Measurements from ENCODE around the gene SERPINH1. TPM values are rescaled to one million over a fixed set of nuclear protein-coding genes. Genes with fewer than 3 reads are reported as not detected.

SERPINH1 gene
- total RNA-seq, 1 donor from 2014 or later, result 191 TPM

DNA sequence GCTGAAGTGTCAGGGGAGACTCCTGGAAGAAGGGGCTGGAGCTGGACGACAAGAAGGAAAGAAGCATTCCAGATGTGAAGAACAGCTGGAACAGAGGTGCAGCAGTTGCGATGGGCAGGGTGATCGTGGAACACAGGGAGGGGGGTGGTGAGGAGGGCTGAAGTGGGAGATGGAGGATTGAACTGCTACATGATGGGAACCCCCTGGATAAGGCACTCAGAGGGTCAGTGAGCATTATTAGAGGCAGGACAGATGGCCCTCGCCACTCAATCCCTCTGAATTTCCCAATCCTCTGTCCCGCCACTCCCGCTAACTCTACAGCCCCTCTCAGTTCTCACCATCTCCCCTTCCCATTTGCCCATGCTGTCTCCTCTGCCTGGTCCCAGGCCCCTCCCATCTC is 14.0 kb downstream of the SERPINH1 start:
- Mint-ChIP-seq H3K36me3 (ENCODE audit: low read depth) (peaks cover 5% of the 10 kb centered on the region), H3K4me3 (no peak overlapping the region), H3K4me1 (peaks cover 23% of the 10 kb centered on the region), H3K9me3 (no peaks in the 10 kb centered on the region), H3K27me3 (ENCODE audit: low read depth) (peaks cover 3% of the 10 kb centered on the region), H3K27ac (ENCODE audit: unreplicated experiment) (no peak overlapping the region)
- TF ChIP-seq, protein P1, sequence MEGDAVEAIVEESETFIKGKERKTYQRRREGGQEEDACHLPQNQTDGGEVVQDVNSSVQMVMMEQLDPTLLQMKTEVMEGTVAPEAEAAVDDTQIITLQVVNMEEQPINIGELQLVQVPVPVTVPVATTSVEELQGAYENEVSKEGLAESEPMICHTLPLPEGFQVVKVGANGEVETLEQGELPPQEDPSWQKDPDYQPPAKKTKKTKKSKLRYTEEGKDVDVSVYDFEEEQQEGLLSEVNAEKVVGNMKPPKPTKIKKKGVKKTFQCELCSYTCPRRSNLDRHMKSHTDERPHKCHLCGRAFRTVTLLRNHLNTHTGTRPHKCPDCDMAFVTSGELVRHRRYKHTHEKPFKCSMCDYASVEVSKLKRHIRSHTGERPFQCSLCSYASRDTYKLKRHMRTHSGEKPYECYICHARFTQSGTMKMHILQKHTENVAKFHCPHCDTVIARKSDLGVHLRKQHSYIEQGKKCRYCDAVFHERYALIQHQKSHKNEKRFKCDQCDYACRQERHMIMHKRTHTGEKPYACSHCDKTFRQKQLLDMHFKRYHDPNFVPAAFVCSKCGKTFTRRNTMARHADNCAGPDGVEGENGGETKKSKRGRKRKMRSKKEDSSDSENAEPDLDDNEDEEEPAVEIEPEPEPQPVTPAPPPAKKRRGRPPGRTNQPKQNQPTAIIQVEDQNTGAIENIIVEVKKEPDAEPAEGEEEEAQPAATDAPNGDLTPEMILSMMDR (conservative IDR thresholded peaks at IDR 0.05), result no peak
- no peak for DNase-seq (ENCODE audit: low read depth, low spot score)

DNA sequence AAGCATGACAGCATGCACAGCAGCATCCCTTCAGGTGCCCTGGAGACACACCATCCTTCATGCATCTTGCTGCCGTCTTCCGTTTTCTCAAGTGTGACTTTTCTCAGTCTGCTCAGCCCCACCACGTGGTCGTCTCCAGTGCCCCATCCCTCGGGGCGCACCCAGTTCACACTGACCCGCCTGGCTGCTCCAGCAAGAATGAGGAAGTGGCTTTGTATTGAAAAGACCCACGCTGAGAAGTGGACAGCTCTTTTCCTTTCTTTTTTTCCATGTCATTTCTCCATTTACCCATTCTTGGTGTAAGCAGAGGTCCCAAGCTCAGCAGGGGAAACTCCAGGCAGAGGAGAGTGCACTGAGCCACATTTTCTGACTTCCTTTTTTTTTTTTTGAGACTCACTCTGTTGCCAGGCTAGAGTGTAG is 14.5 kb downstream of the SERPINH1 start:
- TF ChIP-seq, protein P1 (conservative IDR thresholded peaks at IDR 0.05), result no peak
- no peak for DNase-seq (ENCODE audit: low read depth, low spot score)
- peaks cover 23% of the 10 kb centered on the region for H3K4me1 Mint-ChIP-seq
- H3K27ac Mint-ChIP-seq (ENCODE audit: unreplicated experiment), result no peak overlapping the region
- no peaks in the 10 kb centered on the region for H3K9me3 Mint-ChIP-seq
- no peak overlapping the region for H3K4me3 Mint-ChIP-seq
- H3K36me3 Mint-ChIP-seq (ENCODE audit: low read depth), result peaks cover 5% of the 10 kb centered on the region
- peaks cover 3% of the 10 kb centered on the region for H3K27me3 Mint-ChIP-seq (ENCODE audit: low read depth)

DNA sequence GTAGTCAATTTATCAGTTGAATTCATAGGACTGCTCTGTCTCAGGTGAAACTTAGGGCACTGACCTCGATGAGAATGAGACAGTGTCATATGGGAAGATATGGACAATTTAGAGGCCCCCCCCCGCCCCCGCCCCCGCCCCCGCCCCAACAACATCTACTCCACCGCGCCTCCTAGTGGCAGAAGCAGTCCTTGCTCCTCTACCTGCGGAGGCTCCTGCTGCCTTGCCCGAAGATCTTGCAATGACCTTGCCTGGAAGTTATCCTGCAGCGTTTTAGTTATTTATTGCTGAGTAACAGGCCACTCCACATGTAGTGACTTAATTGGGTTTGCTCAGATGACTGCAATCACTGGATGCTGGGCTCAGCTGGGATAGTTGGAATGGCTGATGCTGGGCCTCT is 15.2 kb downstream of the SERPINH1 start:
- Mint-ChIP-seq H3K4me1 (peaks cover 23% of the 10 kb centered on the region), H3K4me3 (peak overlapping the region; percentile 47), H3K9me3 (no peaks in the 10 kb centered on the region), H3K36me3 (ENCODE audit: low read depth) (peaks cover 5% of the 10 kb centered on the region), H3K27me3 (ENCODE audit: low read depth) (peaks cover 3% of the 10 kb centered on the region), H3K27ac (ENCODE audit: unreplicated experiment) (no peak overlapping the region)
- DNase-seq (ENCODE audit: low read depth, low spot score), result peak; percentile 52
- TF ChIP-seq, protein P1 (conservative IDR thresholded peaks at IDR 0.05), result peak; percentile 64

DNA sequence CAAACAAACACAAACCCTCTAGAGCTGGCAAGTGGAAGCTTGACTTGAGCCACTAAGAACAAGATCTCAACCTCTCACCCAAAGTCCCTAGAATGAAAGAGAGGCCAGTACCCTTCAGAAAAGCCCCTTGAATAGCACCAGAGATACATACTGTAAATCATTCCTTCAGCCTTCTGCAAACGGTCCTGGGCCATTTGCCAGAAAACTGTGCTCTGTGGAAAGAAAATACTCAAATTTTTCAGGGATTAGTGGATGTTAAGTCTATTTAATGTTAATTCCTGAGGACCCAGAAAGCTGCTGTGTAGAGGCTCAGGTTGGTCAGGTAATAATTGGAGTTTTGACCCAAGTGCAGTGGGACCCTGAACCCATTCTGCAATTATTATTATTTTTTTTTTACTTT is 16.9 kb downstream of the SERPINH1 start:
- DNase-seq (ENCODE audit: low read depth, low spot score), result no peak
- H3K27ac Mint-ChIP-seq (ENCODE audit: unreplicated experiment), result no peak overlapping the region
- H3K4me3 Mint-ChIP-seq, result no peak overlapping the region
- H3K36me3 Mint-ChIP-seq (ENCODE audit: low read depth), result peaks cover 2% of the 10 kb centered on the region
- TF ChIP-seq, protein P1 (conservative IDR thresholded peaks at IDR 0.05), result no peak
- peaks cover 34% of the 10 kb centered on the region for H3K4me1 Mint-ChIP-seq
- H3K9me3 Mint-ChIP-seq, result no peaks in the 10 kb centered on the region
- peaks cover 3% of the 10 kb centered on the region for H3K27me3 Mint-ChIP-seq (ENCODE audit: low read depth)

DNA sequence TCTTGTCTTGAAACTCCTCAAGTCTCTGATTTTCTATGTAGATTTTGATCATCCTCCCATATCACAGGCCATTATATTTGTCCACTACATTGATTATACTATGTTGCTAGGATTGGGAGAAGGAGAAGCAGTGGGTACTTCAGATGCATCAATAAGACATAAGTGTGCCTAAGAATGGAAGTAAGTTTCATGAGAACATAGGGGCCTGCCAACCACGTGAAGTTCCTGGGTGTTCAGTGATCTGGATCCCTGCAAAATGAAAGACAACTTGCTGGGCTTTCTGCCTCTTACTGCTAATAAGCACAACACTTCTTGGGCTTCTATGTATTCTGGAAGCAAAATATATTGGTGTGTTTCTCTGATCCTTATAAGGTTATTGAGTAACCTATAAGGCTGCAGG is 17.8 kb downstream of the SERPINH1 start:
- H3K9me3 Mint-ChIP-seq, result no peaks in the 10 kb centered on the region
- peaks cover 2% of the 10 kb centered on the region for H3K36me3 Mint-ChIP-seq (ENCODE audit: low read depth)
- DNase-seq (ENCODE audit: low read depth, low spot score), result no peak
- H3K4me1 Mint-ChIP-seq, result peaks cover 42% of the 10 kb centered on the region
- no peak overlapping the region for H3K4me3 Mint-ChIP-seq
- no peak overlapping the region for H3K27ac Mint-ChIP-seq (ENCODE audit: unreplicated experiment)
- peaks cover 3% of the 10 kb centered on the region for H3K27me3 Mint-ChIP-seq (ENCODE audit: low read depth)
- TF ChIP-seq, protein P1 (conservative IDR thresholded peaks at IDR 0.05), result no peak

DNA sequence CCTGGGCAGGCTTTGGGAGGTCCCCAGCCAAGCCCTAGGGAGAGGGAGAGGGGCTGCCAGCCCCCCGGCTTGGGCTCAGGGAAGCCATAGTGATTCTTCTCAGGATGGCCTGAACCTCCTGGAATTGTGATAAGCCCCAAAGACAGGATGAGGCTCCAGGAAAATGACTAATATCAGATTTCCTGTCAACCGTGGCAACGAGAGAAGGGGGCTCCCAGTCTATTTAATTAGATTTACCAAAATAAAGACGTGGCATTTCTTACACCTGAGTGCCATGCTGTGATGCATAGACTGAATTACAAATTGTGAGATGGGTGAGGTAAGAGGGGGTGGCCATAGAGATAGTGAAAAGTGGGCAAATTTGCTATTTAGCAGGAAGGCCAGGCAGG is 20.4 kb downstream of the SERPINH1 start:
- H3K9me3 Mint-ChIP-seq, result no peaks in the 10 kb centered on the region
- TF ChIP-seq, protein P1 (conservative IDR thresholded peaks at IDR 0.05), result no peak
- DNase-seq (ENCODE audit: low read depth, low spot score), result no peak
- H3K4me1 Mint-ChIP-seq, result peaks cover 33% of the 10 kb centered on the region
- H3K27me3 Mint-ChIP-seq (ENCODE audit: low read depth), result no peaks in the 10 kb centered on the region
- H3K4me3 Mint-ChIP-seq, result peak overlapping the region; percentile 88
- H3K27ac Mint-ChIP-seq (ENCODE audit: unreplicated experiment), result peak overlapping the region; percentile 90
- H3K36me3 Mint-ChIP-seq (ENCODE audit: low read depth), result no peaks in the 10 kb centered on the region

Measured in neural crest cell (in vitro differentiated cells).